Mucosa of rectum (tissue), 2 donors: ENCODE data around the gene SSBP1.
"Not testable (repeated sequence)": the region's sequence is repeated elsewhere in the genome, so short reads cannot be mapped to it uniquely, and the experiment has no call there.

ENCODE experiments used
- H3K27ac ChIP-seq, 2 donors: one replicate each; pipeline ENCODE4 v1.7.0; 2013; ENCODE audit warnings: inconsistent platforms in 2 of 2, low read depth in 2 of 2, low read length in 2 of 2
- H3K27me3 ChIP-seq, 2 donors: one replicate each; pipeline ENCODE4 v1.7.0; 2013; ENCODE audit warnings: low read length in 2 of 2; ENCODE audit not compliant: control insufficient read depth in 2 of 2, insufficient read depth in 2 of 2
- H3K36me3 ChIP-seq, 2 donors: one replicate each; pipeline ENCODE4 v1.7.0; 2013; ENCODE audit warnings: low read length in 2 of 2; ENCODE audit not compliant: control insufficient read depth in 2 of 2, insufficient read depth in 2 of 2
- H3K4me1 ChIP-seq, 2 donors: one replicate each; pipeline ENCODE4 v1.7.0; 2013; ENCODE audit warnings: low read length in 2 of 2, mild to moderate bottlenecking in 1 of 2; ENCODE audit not compliant: control insufficient read depth in 2 of 2, insufficient read depth in 2 of 2
- H3K4me3 ChIP-seq, 2 donors: one replicate each; pipeline ENCODE4 v1.7.0; 2013; ENCODE audit warnings: low read length in 2 of 2
- H3K9ac ChIP-seq, 2 donors: one replicate each; pipeline ENCODE4 v1.7.0; 2013; ENCODE audit warnings: low read length in 2 of 2, low read depth in 1 of 2, mild to moderate bottlenecking in 1 of 2
- H3K9me3 ChIP-seq, 2 donors: one replicate each; pipeline ENCODE4 v1.7.0; 2013; ENCODE audit warnings: low read length in 2 of 2; ENCODE audit not compliant: control insufficient read depth in 2 of 2
- donor health status: healthy.
- donor health status: Normal muscosa, but diverticular disease.

SSBP1 gene, protein sequence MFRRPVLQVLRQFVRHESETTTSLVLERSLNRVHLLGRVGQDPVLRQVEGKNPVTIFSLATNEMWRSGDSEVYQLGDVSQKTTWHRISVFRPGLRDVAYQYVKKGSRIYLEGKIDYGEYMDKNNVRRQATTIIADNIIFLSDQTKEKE

DNA sequence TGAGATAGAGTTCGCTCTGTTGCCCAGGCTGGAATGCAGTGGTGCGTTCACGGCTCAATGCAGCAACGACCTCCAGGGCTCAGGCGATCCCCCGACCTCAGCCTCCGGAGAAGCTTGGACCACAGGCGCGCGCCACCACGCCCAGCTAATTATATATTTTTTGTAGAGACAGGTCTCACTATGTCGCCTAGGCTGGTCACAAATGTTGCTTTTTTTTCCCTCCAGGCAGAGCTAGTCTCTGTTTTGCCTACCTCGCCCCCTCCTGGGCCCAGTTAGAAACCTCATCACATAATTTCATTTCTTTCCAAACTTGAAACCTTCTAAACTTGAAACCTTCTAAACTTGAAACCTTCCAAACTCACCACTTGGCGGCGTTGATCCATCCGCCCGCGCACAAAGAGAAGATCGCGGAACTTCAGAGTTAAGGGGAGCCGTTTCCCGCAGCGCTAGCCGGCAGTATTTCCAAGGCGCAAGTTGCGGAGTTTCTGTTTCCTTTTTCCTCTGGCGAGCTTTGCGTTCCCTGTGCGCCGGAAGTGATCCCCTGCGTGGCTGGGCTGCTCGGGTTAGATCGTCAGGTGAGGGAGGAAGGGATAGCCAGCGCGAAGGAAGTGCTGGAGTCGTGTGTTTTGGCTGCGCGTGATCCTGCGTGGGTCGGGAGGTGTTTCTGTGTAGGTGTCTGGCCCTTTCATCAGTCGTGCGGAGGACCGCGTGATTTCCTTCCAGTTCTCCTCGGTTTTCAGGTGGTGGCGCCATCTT lies at the start of gene SSBP1:
TSS of gene SSBP1 (plus strand) at position 523 of the 756 bp plus-strand sequence. CDS start 809 bp downstream, outside the sequence.
- H3K27me3 ChIP-seq = no peaks in the 10 kb centered on the region
- H3K4me1 ChIP-seq = peaks cover 6 to 16% of the 10 kb centered on the region in 2 donors
- peak within 1 kb of the TSS; percentile 76 to 85 for H3K9ac ChIP-seq
- H3K36me3 ChIP-seq = peaks cover 19 to 21% of the 10 kb centered on the region in 2 donors
- H3K27ac ChIP-seq = peak within 1 kb of the TSS; percentile 74 to 83
- peak within 1 kb of the TSS; percentile 94 to 96 for H3K4me3 ChIP-seq
- H3K9me3 ChIP-seq = no peaks in the 10 kb centered on the region

DNA sequence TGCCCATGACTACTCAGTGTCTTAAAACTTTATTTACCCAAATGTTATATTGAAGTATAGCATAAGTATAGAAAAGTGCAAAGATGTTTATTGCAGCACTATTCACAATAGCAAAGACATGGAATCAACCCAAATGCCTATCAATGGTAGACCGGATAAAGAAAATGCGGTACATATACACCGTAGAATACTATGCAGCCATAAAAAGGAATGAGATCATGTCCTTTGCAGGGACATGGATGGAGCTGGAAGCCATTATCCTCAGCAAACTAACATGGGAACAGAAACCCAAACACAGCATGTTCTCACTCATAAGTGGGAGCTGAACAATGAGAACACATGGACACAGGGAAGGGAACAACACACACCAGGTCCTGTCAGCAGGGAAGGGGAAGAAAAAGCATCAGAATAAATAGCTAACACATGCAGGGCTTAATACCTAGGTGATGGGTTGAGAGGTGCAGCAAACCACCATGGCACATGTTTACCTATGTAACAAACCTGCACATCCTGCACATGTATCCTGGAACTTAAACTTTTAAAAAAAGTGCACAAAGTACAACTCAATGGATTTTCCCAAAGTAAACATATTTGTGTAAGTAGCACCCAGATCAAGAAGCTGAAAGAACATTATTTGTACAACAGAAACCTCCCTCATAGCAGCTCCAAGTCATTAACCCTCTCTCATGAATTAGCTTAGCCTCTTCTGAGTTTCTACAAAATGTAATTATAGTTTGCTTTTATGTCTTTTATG lies 48.9 kb upstream of the SSBP1 start:
- not testable (repeated sequence) for H3K4me3 ChIP-seq, H3K27me3 ChIP-seq, H3K9me3 ChIP-seq, H3K27ac ChIP-seq, H3K4me1 ChIP-seq, H3K9ac ChIP-seq
- peaks cover 11 to 15% of the 10 kb centered on the region in 2 donors for H3K36me3 ChIP-seq

DNA sequence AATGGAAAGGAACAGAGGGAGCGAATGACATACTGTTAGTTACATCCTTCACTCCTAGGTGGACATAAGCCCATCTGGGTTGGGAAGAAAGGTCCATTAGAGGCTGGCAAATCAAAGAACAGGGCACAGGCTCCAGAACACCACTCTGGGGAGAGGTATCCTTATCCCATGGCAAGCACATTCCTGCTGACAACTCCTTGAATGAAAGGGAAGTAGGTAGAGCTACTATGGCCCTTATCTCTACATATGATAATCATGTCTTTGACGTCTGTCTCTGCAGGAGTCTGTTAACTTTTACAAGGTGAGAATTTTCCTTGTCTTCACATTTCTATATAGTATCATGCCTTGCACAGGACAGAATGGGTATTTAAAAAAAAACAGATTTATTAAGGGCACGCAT lies 46.6 kb upstream of the SSBP1 start:
- Histone ChIP-seq H3K27me3 (no peaks in the 10 kb centered on the region), H3K27ac (no peak overlapping the region), H3K4me3 (no peak overlapping the region), H3K9me3 (no peaks in the 10 kb centered on the region), H3K9ac (no peak overlapping the region), H3K36me3 (no peaks in the 10 kb centered on the region), H3K4me1 (peaks cover 0 to 11% of the 10 kb centered on the region in 2 donors)

DNA sequence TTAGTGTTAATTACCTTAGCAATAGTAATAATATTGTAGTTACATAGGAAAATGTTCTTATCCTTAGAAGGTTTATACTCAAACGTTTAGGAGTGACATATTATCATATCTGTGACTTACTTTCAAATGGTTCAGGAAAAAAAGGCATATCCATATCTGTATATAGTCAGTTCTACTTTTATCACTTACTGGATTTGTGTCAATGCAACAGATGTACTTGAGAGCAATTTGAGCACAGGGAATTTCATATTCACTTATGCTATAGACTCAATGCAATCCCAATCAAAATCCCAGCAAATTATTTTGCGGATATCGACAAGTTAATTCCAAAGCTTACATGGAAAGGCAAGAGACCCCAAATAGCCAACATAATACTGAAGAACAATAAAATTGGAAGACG lies 46.2 kb upstream of the SSBP1 start:
- Histone ChIP-seq H3K4me1 (peaks cover 0 to 12% of the 10 kb centered on the region in 2 donors), H3K4me3 (no peak overlapping the region), H3K27me3 (no peaks in the 10 kb centered on the region), H3K36me3 (no peaks in the 10 kb centered on the region), H3K9me3 (no peaks in the 10 kb centered on the region), H3K27ac (no peak overlapping the region), H3K9ac (no peak overlapping the region)

DNA sequence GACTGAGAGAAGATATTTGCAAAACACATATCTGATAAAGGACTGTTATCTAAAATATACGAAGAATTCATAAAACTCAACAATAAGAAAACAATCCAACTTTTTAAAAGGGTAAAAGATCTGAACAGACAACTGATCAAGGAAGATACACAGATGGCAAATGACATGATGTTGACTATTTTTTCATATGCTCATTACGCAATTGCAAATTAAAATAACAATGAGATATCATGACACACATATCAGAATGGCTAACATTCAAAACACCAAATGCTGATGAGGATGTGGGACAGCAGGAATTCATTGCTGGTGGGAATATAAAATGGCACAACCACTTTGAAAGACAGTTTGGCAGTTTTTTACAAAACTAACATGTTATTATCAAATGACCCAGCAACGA lies 45.1 kb upstream of the SSBP1 start:
- H3K9ac ChIP-seq = no peak overlapping the region
- no peaks in the 10 kb centered on the region for H3K27me3 ChIP-seq
- H3K4me3 ChIP-seq = no peak overlapping the region
- peaks cover 0 to 12% of the 10 kb centered on the region in 2 donors for H3K4me1 ChIP-seq
- H3K36me3 ChIP-seq = no peaks in the 10 kb centered on the region
- no peak overlapping the region for H3K27ac ChIP-seq
- H3K9me3 ChIP-seq = no peaks in the 10 kb centered on the region

DNA sequence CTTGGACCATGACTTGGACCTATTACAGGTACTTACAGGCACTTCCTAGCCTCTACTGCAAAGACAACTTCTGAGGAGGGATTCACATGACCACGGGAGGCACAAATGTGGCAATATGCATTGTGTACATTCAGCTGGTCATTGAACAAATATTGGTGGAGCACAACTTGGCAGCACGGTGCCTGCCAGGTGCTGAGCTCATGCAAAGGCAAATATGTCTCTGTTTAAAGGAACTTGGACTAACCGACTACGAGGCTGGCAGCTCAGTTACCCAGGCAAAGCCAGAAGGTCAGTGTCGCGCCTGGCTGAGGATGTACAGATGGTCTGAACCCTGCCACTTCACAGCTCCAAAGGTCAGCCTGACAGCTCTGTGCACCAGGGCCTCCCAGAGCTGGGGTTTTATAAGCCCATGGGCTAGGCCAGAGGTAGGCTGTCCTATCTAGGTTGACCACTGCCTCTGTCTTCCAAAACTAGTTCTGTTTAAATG lies 42.3 kb upstream of the SSBP1 start:
- no peaks in the 10 kb centered on the region for H3K27me3 ChIP-seq
- peaks cover 3 to 19% of the 10 kb centered on the region in 2 donors for H3K4me1 ChIP-seq
- H3K27ac ChIP-seq = peak overlapping the region in 1 of 2 donors; percentile 28
- H3K36me3 ChIP-seq = no peaks in the 10 kb centered on the region
- no peak overlapping the region for H3K4me3 ChIP-seq
- no peak overlapping the region for H3K9ac ChIP-seq
- no peaks in the 10 kb centered on the region for H3K9me3 ChIP-seq

DNA sequence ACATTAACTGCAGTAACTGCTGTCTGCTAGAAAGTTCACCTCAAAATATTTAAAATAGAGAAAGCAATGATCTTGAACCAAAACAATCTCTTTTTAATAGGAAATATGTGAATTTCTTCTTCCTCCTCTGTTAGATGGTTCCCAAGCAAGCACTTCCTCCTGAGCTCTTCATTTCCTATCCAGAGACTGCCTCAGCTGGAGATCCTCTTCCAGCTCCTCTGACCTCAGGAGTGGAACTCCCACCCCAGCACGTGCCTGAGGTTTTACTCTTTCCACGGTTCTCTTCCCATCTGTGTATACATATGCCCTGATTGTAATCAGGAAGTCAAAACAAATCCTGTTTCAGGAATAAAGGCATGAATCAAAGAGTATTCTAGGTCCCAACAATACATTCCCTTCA lies 41.8 kb upstream of the SSBP1 start:
- Histone ChIP-seq H3K9me3 (no peaks in the 10 kb centered on the region), H3K9ac (no peak overlapping the region), H3K27ac (peak overlapping the region in 1 of 2 donors; percentile 28), H3K4me1 (peaks cover 5 to 22% of the 10 kb centered on the region in 2 donors), H3K4me3 (no peak overlapping the region), H3K27me3 (no peaks in the 10 kb centered on the region), H3K36me3 (no peaks in the 10 kb centered on the region)

DNA sequence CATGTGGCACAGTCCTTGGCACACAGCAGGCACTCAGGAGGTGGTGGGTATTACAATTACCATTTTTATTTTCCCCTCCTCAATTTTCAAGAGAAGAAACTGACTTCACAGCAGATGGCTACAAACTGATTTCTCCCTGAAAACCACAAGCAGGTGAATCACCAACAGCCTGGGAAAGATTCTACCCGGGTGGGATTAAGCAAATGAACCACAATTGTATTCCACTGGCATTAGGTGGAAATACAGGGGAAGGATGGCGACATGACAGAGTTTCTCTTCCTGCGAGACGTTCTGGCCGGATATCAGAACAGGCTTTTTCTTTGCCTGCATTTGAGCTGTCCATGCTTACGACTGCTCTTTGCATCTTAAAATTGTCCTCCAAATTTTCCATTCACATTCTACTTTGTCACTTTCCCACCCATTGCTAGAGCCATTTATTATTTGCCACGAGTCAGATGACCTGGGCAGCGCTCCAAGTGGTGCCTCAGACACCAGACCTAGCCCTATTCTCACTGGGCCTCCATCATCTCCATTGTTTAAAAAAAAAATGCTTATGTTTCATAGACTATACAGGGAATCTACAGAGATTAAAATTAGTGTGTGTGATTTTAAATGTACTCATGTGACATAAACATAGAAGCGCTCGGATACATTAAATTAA lies 40.8 kb upstream of the SSBP1 start:
- Histone ChIP-seq H3K9ac (no peak overlapping the region), H3K4me1 (peaks cover 5 to 22% of the 10 kb centered on the region in 2 donors), H3K9me3 (no peaks in the 10 kb centered on the region)

DNA sequence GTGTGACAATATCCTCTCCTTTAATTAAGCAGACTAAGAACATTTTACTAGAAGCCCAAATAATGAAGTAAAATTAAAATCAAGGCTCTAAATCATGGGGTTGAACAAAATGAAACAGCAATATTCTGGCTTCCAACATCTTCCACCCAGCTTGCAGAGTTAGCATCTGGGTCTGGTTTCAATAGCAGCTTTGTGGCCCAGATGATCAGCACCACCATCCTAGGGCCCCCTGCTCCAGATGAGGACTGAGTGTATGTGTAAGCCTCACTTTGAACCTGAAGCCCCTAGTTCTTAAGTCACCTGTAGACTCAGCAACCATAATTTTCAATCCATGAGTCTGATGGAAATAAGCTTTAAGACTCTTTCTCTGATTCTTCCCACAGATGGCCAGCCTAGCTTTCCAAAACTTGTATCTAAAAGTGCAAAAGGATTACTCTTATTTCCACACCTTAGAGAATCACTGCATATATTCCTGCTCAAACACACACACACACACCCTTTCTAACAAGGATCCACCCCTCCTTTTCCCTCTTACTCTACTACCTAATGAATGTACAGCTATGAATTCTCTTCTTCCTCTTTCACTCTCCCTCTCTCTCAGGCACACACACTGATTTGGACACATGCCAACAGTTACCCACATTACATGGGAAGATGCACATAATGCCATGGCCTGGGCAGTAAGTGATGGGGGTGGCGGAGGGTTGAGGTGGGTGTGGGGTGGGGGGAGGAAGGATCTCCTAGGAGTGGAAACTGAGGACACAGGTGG lies 39.7 kb upstream of the SSBP1 start:
- Histone ChIP-seq H3K4me3 (no peak overlapping the region), H3K27me3 (no peaks in the 10 kb centered on the region), H3K36me3 (no peaks in the 10 kb centered on the region), H3K9me3 (no peaks in the 10 kb centered on the region), H3K9ac (no peak overlapping the region), H3K27ac (no peak overlapping the region), H3K4me1 (peaks cover 14 to 31% of the 10 kb centered on the region in 2 donors)

More for the DNA sequence above, 40.8 kb upstream of the SSBP1 start:
- Histone ChIP-seq H3K36me3 (no peaks in the 10 kb centered on the region), H3K4me3 (no peak overlapping the region), H3K27ac (no peak overlapping the region), H3K27me3 (no peaks in the 10 kb centered on the region)
